ENCODE data around the gene KIF1C.
"Not testable (repeated sequence)": the region's sequence is repeated elsewhere in the genome, so short reads cannot be mapped to it uniquely, and the experiment has no call there.

KIF1C gene

DNA sequence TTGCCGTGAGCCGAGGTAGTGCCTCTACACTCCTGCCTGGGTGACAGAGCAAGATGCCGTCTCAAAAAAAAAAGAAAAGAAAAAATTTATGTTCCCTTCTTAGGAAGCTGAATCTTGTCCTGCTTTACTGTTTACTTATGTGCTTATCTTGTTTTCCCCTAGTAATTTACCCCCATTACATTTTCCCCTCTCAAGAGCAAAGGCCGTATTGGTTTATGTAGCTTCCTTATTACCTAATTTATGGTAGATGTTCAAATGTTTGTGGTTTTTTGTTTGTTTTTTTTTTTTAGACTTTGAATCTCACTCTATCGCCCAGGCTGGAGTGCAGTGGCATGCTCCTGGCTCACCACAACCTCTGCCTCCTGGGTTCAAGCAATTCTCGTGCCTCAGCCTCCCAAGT is 47.7 kb downstream of the KIF1C start:
- DNase-seq (ENCODE audit: low read depth), result no peak

DNA sequence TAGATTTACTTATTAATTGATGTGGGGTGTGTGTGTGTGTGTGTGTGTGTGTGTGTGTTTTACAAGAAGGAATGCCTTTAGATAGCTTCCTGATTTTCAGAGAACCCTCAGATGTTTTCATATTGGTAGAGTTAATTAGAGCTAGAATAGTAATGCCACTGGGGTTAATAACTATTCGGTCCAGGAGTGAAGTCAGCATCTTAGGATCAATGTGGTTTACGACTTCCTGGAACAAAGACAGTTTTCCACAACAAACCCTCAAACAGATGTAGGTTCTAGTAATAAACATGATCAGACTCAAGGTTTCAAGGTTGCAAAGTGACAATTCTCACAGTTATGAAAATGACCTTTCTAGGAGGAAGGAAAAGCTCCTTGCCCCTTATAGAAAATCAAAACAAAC is 49.7 kb downstream of the KIF1C start:
- no peak for DNase-seq (ENCODE audit: low read depth)

DNA sequence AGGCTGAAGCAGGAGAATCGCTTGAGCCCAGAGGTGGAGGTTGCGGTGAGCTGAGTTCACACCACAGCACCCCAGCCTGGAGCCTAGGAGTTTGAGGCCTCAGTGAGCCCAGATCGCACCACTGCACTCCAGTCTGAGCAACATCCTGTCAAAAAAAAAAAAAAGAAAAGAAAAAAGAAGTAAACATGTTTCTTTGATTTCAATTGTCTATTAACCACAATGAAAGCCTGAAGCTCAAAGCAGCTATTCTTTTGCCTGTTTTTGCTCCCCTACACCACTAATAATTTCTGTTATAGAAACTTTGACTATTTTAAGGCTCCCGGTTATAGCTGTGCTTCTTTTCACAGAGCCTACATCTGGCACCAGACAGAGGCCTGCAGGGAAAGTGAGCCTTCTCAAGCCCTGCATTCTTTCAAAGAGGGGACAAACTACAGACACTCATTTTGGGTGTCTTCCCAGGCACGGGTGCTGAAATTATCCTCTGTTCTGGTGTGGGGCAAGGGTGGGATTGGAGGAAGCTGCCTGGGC is 51.6 kb downstream of the KIF1C start:
- no peak for DNase-seq (ENCODE audit: low read depth)

DNA sequence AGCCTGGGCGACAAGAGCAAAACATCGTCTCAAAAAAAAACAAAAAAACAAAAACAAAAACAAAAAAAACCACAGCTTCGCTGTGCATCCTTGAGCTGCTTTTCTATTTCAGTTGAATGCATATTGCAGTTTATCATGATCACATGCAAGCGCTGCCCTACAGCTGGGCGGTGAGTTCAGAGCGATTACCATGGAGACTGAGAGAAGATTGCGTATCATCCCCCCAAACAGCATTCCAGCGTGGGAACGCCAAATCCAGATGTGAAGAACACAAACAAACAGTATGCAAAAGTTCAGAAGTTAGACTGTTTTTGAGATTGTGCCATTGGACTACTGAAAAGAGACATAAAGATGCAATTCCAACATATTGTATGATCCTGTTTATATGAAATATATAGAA is 52.5 kb downstream of the KIF1C start:
- no peak for DNase-seq (ENCODE audit: low read depth)

DNA sequence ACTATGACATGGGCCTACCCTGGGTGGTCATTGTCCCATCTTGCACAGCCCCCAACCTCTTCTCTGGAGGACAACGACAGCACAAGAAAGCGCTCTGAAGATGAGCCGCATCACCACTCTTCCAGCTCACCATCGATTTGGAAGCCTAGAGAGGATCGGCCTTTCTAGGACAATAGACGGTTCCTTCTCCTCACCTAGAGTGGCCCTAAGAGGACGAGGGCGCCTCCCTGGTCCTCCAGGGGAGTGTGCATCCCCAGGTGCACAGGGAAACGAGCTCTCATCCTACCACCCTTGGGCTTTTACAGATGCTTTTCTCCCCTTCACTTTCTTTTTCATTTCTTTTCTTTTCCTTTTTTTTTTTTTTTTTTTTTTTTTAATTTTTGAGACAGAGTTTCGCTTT is 57.8 kb downstream of the KIF1C start:
- no peak for DNase-seq (ENCODE audit: low read depth)

DNA sequence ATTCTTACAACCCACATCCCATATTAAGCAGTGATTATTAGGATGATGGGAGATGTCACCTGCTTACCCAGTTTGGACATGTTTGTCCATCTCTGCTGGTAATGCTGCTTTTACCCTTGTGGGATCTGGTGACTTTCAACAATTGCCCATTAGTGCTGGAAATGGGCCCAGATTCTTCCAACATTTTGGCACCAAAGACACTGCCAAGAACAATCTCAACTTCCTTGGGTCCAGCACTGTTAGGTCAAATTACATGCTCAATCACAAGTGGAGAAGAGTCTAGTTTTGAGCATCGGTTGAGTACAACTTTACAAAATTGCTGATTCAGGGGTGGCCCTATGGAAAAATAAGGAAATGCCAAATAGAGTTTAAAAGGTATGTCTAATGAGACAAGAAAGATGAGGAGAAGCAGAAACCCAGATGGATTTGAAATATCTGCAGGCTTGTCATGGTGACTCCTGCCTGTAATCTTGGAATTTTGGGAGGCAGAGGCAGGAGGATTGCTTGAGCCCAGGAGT is 67.5 kb downstream of the KIF1C start:
- no peak for DNase-seq (ENCODE audit: low read depth)

DNA sequence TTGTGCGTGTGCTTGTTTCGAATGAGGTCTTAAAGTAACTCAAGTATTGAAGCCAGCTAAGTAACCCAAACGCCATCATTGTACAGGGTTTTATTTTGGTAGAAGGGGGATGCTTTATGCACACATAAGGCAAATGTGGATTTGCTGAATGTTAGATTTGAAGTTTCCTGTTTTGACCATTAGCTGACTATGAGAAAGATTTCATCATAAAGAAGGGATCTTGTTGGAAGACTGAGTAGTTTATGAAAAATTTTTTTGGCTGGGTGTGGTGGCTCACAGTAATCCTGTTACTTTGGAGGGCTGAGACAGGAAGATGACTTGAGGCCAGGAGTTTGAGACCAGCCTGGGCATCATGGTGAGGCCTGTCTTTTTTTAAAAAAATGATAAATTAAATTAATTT is 70.5 kb downstream of the KIF1C start:
- no peak for DNase-seq (ENCODE audit: low read depth)

DNA sequence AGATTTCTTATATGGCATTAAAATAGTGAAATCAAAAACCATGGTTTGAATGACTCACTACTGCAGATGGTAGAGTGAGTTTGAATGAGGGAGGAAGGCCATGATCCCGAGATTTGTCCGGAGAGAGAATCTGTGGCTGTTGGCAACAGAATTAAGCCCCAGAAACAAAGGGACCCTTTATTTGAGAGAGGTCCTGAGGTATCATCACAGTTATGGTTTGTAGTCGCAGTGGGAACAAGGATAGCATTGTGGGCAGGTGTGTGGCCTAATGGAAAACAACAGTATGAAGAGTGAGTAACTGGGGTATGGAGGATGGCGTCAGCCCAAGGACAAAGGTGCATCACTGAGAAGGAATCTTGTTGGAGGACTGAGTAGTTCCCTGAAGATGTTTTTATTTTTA is 72.0 kb downstream of the KIF1C start:
- DNase-seq (ENCODE audit: low read depth), result no peak

DNA sequence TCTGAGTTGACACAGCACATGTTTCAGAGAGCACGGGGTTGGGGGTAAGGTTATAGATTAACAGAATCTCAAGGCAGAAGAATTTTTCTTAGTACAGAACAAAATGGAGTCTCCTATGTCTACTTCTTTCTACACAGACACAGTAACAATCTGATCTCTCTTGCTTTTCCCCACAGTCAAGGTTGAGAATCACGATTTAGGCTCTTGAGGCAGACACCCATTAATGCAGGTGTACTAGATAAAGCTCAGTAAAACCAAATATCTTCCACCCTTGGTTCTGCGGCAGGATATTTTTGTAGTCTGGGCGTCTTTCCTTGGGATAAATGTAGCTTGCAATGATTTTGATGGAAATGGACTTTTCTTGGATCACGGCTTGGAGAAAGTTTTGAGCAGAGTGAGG is 77.7 kb downstream of the KIF1C start:
- DNase-seq (ENCODE audit: low read depth), result not testable (repeated sequence)

DNA sequence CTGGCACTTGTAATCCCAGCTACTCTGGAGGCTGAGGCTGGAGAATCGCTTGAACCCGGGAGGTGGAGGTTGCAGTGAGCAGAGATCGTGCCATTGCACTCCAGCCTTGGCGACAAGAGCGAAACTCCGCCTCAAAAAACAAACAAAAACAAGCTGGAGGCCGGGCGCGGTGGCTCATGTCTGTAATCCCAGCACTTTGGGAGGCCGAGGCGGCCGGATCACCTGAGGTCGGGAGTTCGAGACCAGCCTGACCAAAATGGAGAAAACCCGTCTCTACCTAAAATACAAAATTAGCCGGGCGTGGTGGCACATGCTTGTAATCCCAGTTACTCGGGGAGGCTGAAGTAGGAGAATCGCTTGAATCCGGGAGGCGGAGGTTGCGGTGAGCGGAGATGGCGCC is 79.5 kb downstream of the KIF1C start:
- not testable (repeated sequence) for DNase-seq (ENCODE audit: low read depth)

DNA sequence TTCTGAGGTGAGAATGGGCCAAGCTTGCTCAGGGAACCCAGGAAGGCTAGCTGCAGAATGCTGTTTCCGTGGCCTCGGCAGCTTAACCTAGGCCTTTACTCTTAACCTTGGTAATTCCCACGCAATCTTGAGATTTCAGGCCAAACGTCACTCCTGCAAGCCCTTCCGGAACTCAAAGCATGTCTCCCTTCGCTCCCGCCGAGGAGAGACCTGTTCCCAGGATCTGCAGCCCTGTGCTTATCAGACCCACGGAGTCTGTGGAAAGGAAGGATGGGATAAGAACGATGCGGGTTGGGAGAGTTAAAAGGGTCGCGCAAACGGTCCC is 80.0 kb downstream of the KIF1C start:
- no peak for DNase-seq (ENCODE audit: low read depth)
